DND-41 (cell line): Measurements from ENCODE around the gene ARHGAP6.

Experiments
- CTCF ChIP-seq: IDR thresholded peaks from 2 replicates; pipeline ENCODE4 v1.5.1; 2012; ENCODE audit warnings: borderline replicate concordance, low read length, moderate library complexity, mild to moderate bottlenecking; ENCODE audit not compliant: poor library complexity, severe bottlenecking; ENCODE audit errors: extremely low read depth
- EZH2 ChIP-seq: IDR thresholded peaks from 3 replicates; pipeline ENCODE4 v1.6.1; 2012; ENCODE audit warnings: borderline replicate concordance, low read depth, mild to moderate bottlenecking, moderate library complexity, low read length, inconsistent platforms; ENCODE audit not compliant: severe bottlenecking

GRCh38 chrX:11285651-11286050 is 380.1 kb downstream of the ARHGAP6 start:
- no peak for TF ChIP-seq CTCF
- TF ChIP-seq EZH2: no peak
